Measurements from ENCODE around the gene CREBBP. TPM values are rescaled to one million over a fixed set of nuclear protein-coding genes. Genes with fewer than 3 reads are reported as not detected.
A peak's percentile ranks its signal among the peaks of the same experiment; 100 is the strongest.

Gene CREBBP
- total and polyA plus RNA-seq, 7 donors: 7.1 to 54.9 (median 44.1) TPM

GRCh38 chr16:3849751-3850543 is 30.6 kb downstream of the CREBBP start:
- H3K36me3 ChIP-seq (ENCODE audit: insufficient read depth in 1 of 2, low read depth in 1 of 2): peaks cover 0 to 21% of the 10 kb centered on the region in 2 donors
- H3K9me3 ChIP-seq: no peaks in the 10 kb centered on the region
- WGBS, 3 donors: 89 to 94% (median 90%) methylated on average over 19 of the region's 19 CpGs
- H3K4me3 ChIP-seq: no peak overlapping the region
- H3K27ac ChIP-seq: no peak overlapping the region
- intact Hi-C loops (cut with DNase I): no loop called here
- no peak for TF ChIP-seq CTCF (IDR thresholded peaks at IDR 0.05)
- H3K4me1 ChIP-seq: peaks cover 24% of the 10 kb centered on the region
- peak in 3 of 4 donors; percentile 10 to 26 (median 25) for ATAC-seq
- no peaks in the 10 kb centered on the region for H3K27me3 ChIP-seq (ENCODE audit: insufficient read depth in 3 of 3, low read length in 2 of 3)
- DNase-seq: no peak

GRCh38 chr16:3846595-3847091 is 33.9 kb downstream of the CREBBP start:
- no peak for TF ChIP-seq CTCF (IDR thresholded peaks at IDR 0.05)
- intact Hi-C loops (cut with DNase I): no loop called here
- ATAC-seq (no peak), DNase-seq (no peak)
- H3K27ac ChIP-seq: no peak overlapping the region
- peaks cover 0 to 21% of the 10 kb centered on the region in 2 donors for H3K36me3 ChIP-seq (ENCODE audit: insufficient read depth in 1 of 2, low read depth in 1 of 2)
- WGBS, 3 donors: 84 to 89% (median 86%) methylated on average over 6 of the region's 6 CpGs
- H3K4me3 ChIP-seq: no peak overlapping the region
- H3K4me1 ChIP-seq: peaks cover 33% of the 10 kb centered on the region
- H3K9me3 ChIP-seq: no peaks in the 10 kb centered on the region
- no peaks in the 10 kb centered on the region for H3K27me3 ChIP-seq (ENCODE audit: insufficient read depth in 3 of 3, low read length in 2 of 3)

GRCh38 chr16:3846087-3846486 is 34.4 kb downstream of the CREBBP start:
- H3K9me3 ChIP-seq: no peaks in the 10 kb centered on the region
- DNase-seq: no peak
- intact Hi-C loops (cut with DNase I): no loop called here
- peaks cover 38% of the 10 kb centered on the region for H3K4me1 ChIP-seq
- H3K4me3 ChIP-seq: no peak overlapping the region
- no peak for ATAC-seq
- H3K27me3 ChIP-seq (ENCODE audit: insufficient read depth in 3 of 3, low read length in 2 of 3): no peaks in the 10 kb centered on the region
- no peak overlapping the region for H3K27ac ChIP-seq
- H3K36me3 ChIP-seq (ENCODE audit: insufficient read depth in 1 of 2, low read depth in 1 of 2): peaks cover 0 to 21% of the 10 kb centered on the region in 2 donors
- TF ChIP-seq CTCF (IDR thresholded peaks at IDR 0.05): no peak

- Histone ChIP-seq H3K4me1 (peaks cover 65% of the 10 kb centered on the region), H3K36me3 (ENCODE audit: insufficient read depth in 1 of 2, low read depth in 1 of 2) (peaks cover 0 to 7% of the 10 kb centered on the region in 2 donors), H3K27ac (no peak overlapping the region), H3K9me3 (no peaks in the 10 kb centered on the region), H3K27me3 (ENCODE audit: insufficient read depth in 3 of 3, low read length in 2 of 3) (no peaks in the 10 kb centered on the region), H3K4me3 (no peak overlapping the region)
- TF ChIP-seq CTCF (IDR thresholded peaks at IDR 0.05): no peak
- ATAC-seq: peak; percentile 57 to 80 (median 70)
- peak in 1 of 2 donors; percentile 44 for DNase-seq
- 41 to 46% (median 42%) methylated on average over 3 of the region's 3 CpGs for WGBS, 3 donors
- intact Hi-C loops (cut with DNase I): no loop called here
These were observed 37.5 kb downstream of the CREBBP start for GRCh38 chr16:3842994-3843393.

Measured in psoas muscle (tissue), 8 donors.